OCI-LY7 (cell line): Measurements from ENCODE around the gene RNGTT.

Experiments used
- EZH2phosphoT487 ChIP-seq: fragments of 200-600 bp; sonication (generic); IDR thresholded peaks from 2 replicates; pipeline ENCODE4 v1.6.1; 2018; ENCODE audit warnings: low read depth, borderline replicate concordance, mild to moderate bottlenecking, mixed run types, antibody characterized with exemption, low read length, moderate library complexity, mixed read lengths
- TF ChIP-seq, protein P1 (sequence below): fragments of 200-600 bp; sonication (generic); conservative IDR thresholded peaks from 2 replicates; pipeline ENCODE4 v1.5.1; 2014; ENCODE audit warnings: mild to moderate bottlenecking, antibody characterized with exemption, low read length, moderate library complexity, mixed read lengths

GRCh38 chr6:88958842-88959241 is 4.6 kb downstream of the RNGTT start:
- TF ChIP-seq, protein P1, sequence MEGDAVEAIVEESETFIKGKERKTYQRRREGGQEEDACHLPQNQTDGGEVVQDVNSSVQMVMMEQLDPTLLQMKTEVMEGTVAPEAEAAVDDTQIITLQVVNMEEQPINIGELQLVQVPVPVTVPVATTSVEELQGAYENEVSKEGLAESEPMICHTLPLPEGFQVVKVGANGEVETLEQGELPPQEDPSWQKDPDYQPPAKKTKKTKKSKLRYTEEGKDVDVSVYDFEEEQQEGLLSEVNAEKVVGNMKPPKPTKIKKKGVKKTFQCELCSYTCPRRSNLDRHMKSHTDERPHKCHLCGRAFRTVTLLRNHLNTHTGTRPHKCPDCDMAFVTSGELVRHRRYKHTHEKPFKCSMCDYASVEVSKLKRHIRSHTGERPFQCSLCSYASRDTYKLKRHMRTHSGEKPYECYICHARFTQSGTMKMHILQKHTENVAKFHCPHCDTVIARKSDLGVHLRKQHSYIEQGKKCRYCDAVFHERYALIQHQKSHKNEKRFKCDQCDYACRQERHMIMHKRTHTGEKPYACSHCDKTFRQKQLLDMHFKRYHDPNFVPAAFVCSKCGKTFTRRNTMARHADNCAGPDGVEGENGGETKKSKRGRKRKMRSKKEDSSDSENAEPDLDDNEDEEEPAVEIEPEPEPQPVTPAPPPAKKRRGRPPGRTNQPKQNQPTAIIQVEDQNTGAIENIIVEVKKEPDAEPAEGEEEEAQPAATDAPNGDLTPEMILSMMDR: no peak
- TF ChIP-seq EZH2phosphoT487: no peak
